Measurements from ENCODE around the gene OSGIN1. TPM values are rescaled to one million over a fixed set of nuclear protein-coding genes. Genes with fewer than 3 reads are reported as not detected.

OSGIN1 gene
- total and polyA plus RNA-seq, 3 donors from 2014 or later, result 12.3 to 18.5 (median 13.5) TPM

DNA sequence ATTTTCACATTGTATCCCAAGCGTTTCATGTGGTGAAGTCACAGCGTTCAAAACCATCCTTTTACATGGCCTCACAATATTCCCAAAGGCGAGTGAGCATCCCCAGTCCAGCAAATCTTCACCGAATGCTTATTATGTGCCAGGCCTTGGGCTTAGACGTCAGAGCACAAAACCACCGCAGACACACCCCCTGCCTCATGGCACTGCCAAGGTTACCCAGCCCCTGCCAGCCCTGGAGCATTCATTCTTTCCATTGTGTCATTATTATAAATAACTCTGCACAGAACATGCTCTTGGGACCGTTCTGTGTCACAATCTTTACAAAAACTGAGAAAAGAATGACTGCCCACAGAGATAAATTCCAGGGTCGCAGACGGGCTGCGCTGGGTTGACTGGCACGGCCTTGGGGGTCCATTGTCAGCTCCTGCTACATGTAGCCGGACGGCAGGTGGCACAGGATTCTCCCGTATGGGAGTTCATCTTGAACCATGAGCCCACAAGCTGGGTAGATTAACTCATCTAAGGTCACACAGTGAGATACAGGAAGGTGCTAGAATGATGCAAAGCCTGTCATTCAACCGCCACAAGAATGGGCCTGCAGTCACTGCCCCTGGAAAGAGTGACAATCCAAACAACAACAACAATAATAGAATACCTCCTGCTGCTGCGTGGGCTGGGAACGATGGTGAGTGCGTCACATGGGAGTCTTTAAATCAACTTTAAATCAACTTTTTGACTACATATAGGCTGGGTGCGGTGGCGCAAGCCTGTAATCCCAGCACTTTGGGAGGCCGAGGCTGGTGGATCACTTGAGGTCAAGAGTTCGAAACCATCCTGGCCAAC is 10.5 kb downstream of the OSGIN1 start:
- intact Hi-C loops (cut with DNase I; ENCODE audit: low total_unique reads), result loop anchor here (10.0 kb wide), 1 partner anchor 221 kb away; the partner anchor contains the start of gene TAF1C
- no peak for DNase-seq
- WGBS, 2 donors, result 85 to 88% methylated on average over 19 to 22 of the region's 22 CpGs
- no peaks in the 10 kb centered on the region for H3K9me3 ChIP-seq
- H3K4me3 ChIP-seq, result no peak overlapping the region
- no peaks in the 10 kb centered on the region for H3K27me3 ChIP-seq
- no peaks in the 10 kb centered on the region for H3K36me3 ChIP-seq (ENCODE audit: low read depth, missing control alignments)
- TF ChIP-seq, protein P1, sequence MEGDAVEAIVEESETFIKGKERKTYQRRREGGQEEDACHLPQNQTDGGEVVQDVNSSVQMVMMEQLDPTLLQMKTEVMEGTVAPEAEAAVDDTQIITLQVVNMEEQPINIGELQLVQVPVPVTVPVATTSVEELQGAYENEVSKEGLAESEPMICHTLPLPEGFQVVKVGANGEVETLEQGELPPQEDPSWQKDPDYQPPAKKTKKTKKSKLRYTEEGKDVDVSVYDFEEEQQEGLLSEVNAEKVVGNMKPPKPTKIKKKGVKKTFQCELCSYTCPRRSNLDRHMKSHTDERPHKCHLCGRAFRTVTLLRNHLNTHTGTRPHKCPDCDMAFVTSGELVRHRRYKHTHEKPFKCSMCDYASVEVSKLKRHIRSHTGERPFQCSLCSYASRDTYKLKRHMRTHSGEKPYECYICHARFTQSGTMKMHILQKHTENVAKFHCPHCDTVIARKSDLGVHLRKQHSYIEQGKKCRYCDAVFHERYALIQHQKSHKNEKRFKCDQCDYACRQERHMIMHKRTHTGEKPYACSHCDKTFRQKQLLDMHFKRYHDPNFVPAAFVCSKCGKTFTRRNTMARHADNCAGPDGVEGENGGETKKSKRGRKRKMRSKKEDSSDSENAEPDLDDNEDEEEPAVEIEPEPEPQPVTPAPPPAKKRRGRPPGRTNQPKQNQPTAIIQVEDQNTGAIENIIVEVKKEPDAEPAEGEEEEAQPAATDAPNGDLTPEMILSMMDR (IDR thresholded peaks at IDR 0.05), result no peak
- TF ChIP-seq POLR2A (IDR thresholded peaks at IDR 0.05), result no peak
- H3K27ac ChIP-seq, result no peak overlapping the region
- H3K4me1 ChIP-seq, result peaks cover 9% of the 10 kb centered on the region

DNA sequence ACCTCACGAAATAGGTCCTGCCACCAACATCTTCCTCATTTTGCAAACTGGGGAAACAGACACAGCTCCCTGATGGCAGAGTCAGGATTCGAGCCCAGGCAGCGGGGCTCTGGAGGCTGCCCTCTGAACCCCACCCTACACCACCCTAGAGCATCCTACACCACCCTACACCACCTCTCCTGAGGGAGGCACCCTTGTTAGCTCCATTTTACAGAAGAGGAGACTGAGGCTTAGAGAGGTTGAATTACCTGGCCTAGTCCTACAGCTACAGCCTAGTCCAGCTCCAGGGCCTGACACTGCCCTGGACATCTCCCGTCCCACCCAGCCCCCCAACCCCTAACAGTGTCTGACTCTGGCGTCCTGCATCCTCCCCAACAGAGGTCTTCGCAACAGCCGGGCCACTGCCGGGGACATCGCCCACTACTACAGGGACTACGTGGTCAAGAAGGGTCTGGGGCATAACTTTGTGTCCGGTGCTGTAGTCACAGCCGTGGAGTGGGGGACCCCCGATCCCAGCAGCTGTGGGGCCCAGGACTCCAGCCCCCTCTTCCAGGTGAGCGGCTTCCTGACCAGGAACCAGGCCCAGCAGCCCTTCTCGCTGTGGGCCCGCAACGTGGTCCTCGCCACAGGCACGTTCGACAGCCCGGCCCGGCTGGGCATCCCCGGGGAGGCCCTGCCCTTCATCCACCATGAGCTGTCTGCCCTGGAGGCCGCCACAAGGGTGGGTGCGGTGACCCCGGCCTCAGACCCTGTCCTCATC is 11.8 kb downstream of the OSGIN1 start:
- H3K9me3 ChIP-seq, result no peaks in the 10 kb centered on the region
- no peak for TF ChIP-seq POLR2A (IDR thresholded peaks at IDR 0.05)
- TF ChIP-seq, protein P1 (IDR thresholded peaks at IDR 0.05), result no peak
- WGBS, 2 donors, result 91 to 92% methylated on average over 4 to 26 of the region's 26 CpGs
- no peak overlapping the region for H3K4me3 ChIP-seq
- no peaks in the 10 kb centered on the region for H3K4me1 ChIP-seq
- no peak overlapping the region for H3K27ac ChIP-seq
- no peaks in the 10 kb centered on the region for H3K36me3 ChIP-seq (ENCODE audit: low read depth, missing control alignments)
- intact Hi-C loops (cut with DNase I; ENCODE audit: low total_unique reads), result loop anchor here (5.0 to 10.0 kb wide), 2 partner anchors 97 to 220 kb away; partner anchors contain the start of gene TAF1C
- no peaks in the 10 kb centered on the region for H3K27me3 ChIP-seq
- no peak for DNase-seq

DNA sequence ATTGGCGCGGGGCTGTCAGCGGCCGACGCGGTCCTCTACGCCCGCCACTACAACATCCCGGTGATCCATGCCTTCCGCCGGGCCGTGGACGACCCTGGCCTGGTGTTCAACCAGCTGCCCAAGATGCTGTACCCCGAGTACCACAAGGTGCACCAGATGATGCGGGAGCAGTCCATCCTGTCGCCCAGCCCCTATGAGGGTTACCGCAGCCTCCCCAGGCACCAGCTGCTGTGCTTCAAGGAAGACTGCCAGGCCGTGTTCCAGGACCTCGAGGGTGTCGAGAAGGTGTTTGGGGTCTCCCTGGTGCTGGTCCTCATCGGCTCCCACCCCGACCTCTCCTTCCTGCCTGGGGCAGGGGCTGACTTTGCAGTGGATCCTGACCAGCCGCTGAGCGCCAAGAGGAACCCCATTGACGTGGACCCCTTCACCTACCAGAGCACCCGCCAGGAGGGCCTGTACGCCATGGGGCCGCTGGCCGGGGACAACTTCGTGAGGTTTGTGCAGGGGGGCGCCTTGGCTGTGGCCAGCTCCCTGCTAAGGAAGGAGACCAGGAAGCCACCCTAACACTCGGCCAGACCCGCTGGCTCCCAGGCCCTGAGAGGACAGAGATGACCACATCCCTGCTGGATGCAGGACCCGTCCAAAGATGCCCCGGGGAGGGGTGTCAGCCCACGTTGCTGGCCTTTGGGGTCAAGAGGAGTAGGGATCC is 12.6 kb downstream of the OSGIN1 start:
- Histone ChIP-seq H3K9me3 (no peaks in the 10 kb centered on the region), H3K27me3 (no peaks in the 10 kb centered on the region), H3K4me1 (no peaks in the 10 kb centered on the region), H3K36me3 (ENCODE audit: low read depth, missing control alignments) (no peaks in the 10 kb centered on the region), H3K27ac (no peak overlapping the region), H3K4me3 (no peak overlapping the region)
- intact Hi-C loops (cut with DNase I; ENCODE audit: low total_unique reads), result loop anchor here (5.0 to 10.0 kb wide), 2 partner anchors 97 to 219 kb away; partner anchors contain the start of gene TAF1C
- no peak for DNase-seq
- WGBS, 2 donors, result 93% methylated on average over 13 to 36 of the region's 36 CpGs
- TF ChIP-seq POLR2A (IDR thresholded peaks at IDR 0.05), result no peak
- TF ChIP-seq, protein P1 (IDR thresholded peaks at IDR 0.05), result no peak

DNA sequence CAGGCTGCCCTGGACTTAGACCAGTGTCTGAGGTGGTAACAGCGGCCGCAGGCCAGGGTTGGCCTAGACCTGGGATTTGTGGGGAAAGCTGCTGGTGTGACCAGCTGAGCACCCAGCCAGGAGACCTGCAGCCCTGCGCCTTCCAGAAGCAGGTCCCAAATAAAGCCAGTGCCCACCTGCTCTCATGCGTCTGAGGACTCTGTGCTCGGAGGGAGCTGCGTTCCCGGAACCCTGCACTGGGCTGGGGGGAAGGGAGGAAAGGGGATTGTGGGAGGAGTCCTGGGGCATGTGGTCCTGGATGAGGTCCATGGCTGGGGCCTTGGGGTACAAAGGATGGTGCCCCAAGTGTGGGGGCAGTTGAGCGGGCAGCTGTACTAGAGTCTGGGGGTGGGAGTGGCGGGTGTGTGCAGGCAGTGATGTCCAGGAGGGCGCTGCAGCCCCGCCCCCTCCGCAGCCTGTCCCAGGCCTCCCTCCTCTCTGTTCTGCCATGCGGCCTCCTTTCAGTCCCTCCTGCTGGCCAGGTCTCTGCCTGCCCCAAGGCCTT is 13.2 kb downstream of the OSGIN1 start:
- DNase-seq, result no peak
- H3K4me1 ChIP-seq, result no peaks in the 10 kb centered on the region
- 91 to 96% methylated on average over 9 to 13 of the region's 13 CpGs for WGBS, 2 donors
- H3K27me3 ChIP-seq, result no peaks in the 10 kb centered on the region
- no peaks in the 10 kb centered on the region for H3K36me3 ChIP-seq (ENCODE audit: low read depth, missing control alignments)
- H3K4me3 ChIP-seq, result no peak overlapping the region
- H3K27ac ChIP-seq, result no peak overlapping the region
- intact Hi-C loops (cut with DNase I; ENCODE audit: low total_unique reads), result loop anchor here (5.0 to 10.0 kb wide), 2 partner anchors 96 to 219 kb away; partner anchors contain the start of gene TAF1C
- no peaks in the 10 kb centered on the region for H3K9me3 ChIP-seq
- TF ChIP-seq, protein P1 (IDR thresholded peaks at IDR 0.05), result no peak
- no peak for TF ChIP-seq POLR2A (IDR thresholded peaks at IDR 0.05)
